ENCODE results near the gene GADD45GIP1. TPM values are rescaled to one million over a fixed set of nuclear protein-coding genes. Genes with fewer than 3 reads are reported as not detected.
"Not testable (repeated sequence)": the region's sequence is repeated elsewhere in the genome, so short reads cannot be mapped to it uniquely, and the experiment has no call there.

Gene GADD45GIP1
- polyA plus RNA-seq, 1 donor from 2014 or later: 84.1 TPM

GRCh38 chr19:12955575-12955974 is 1.4 kb downstream of the GADD45GIP1 start:
- H3K4me1 Mint-ChIP-seq: peaks cover 6 to 23% (median 13%) of the 10 kb centered on the region in 3 donors
- H3K36me3 Mint-ChIP-seq, H3K9me3 Mint-ChIP-seq, H3K27me3 Mint-ChIP-seq: not testable (repeated sequence)
- H3K27ac Mint-ChIP-seq: peak overlapping the region; percentile 91 to 95 (median 94)
- H3K4me3 Mint-ChIP-seq: peak overlapping the region; percentile 67 to 97 (median 85)

- peaks cover 6 to 23% (median 13%) of the 10 kb centered on the region in 3 donors for H3K4me1 Mint-ChIP-seq
- peak overlapping the region; percentile 95 to 97 (median 96) for H3K27ac Mint-ChIP-seq
- H3K9me3 Mint-ChIP-seq: no peaks in the 10 kb centered on the region
- H3K36me3 Mint-ChIP-seq: peaks cover 6% of the 10 kb centered on the region
- H3K27me3 Mint-ChIP-seq: no peaks in the 10 kb centered on the region
- peak overlapping the region; percentile 44 to 97 (median 78) for H3K4me3 Mint-ChIP-seq
Measured at GRCh38 chr19:12954612-12954962, 2.4 kb downstream of the GADD45GIP1 start.

- H3K27me3 Mint-ChIP-seq: no peaks in the 10 kb centered on the region
- H3K9me3 Mint-ChIP-seq: no peaks in the 10 kb centered on the region
- H3K36me3 Mint-ChIP-seq: peaks cover 6% of the 10 kb centered on the region
- H3K27ac Mint-ChIP-seq: peak overlapping the region; percentile 95 to 97 (median 96)
- peaks cover 6 to 23% (median 13%) of the 10 kb centered on the region in 3 donors for H3K4me1 Mint-ChIP-seq
- H3K4me3 Mint-ChIP-seq: peak overlapping the region; percentile 32 to 97 (median 65)
Measured at GRCh38 chr19:12953799-12954611, 3.0 kb downstream of the GADD45GIP1 start.

- Mint-ChIP-seq H3K4me3 (peak overlapping the region in 2 of 4 donors; percentile 32 to 67), H3K27ac (peak overlapping the region in 2 of 3 donors; percentile 53 to 97), H3K4me1 (peaks cover 6 to 23% (median 13%) of the 10 kb centered on the region in 3 donors), H3K9me3 (no peaks in the 10 kb centered on the region), H3K36me3 (peaks cover 6% of the 10 kb centered on the region), H3K27me3 (no peaks in the 10 kb centered on the region)
Measured at GRCh38 chr19:12953138-12953798, 3.8 kb downstream of the GADD45GIP1 start.

DNA sequence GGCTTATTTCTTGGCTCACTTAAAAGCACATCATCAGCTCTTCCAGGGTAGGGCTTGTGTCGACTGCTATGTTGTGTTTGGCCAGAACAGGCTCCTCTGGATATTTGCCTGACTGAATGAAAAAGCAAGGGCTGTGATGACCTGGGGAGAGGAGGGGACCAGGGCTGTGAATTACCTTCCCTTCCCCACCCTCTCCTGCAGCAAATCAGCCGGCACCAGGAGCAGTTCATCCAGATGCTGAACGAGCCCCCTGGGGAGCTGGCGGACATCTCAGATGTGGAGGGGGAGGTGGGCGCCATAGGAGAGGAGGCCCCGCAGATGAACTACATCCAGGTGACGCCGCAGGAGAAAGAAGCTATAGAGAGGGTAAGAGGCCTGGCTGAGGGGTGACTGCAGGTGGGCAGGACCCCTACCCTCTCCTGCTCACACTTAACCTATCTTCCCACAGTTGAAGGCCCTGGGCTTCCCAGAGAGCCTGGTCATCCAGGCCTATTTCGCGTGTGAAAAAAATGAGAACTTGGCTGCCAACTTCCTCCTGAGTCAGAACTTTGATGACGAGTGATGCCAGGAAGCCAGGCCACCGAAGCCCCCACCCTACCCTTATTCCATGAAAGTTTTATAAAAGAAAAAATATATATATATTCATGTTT is 4.4 kb downstream of the GADD45GIP1 start:
- H3K4me1 Mint-ChIP-seq: peaks cover 6 to 24% (median 16%) of the 10 kb centered on the region in 3 donors
- peak overlapping the region in 1 of 4 donors; percentile 67 for H3K4me3 Mint-ChIP-seq
- no peaks in the 10 kb centered on the region for H3K27me3 Mint-ChIP-seq
- peak overlapping the region; percentile 53 to 90 (median 56) for H3K27ac Mint-ChIP-seq
- H3K36me3 Mint-ChIP-seq: peaks cover 6% of the 10 kb centered on the region
- H3K9me3 Mint-ChIP-seq: no peaks in the 10 kb centered on the region

- Mint-ChIP-seq H3K27ac (peak overlapping the region in 2 of 3 donors; percentile 5 to 90), H3K4me1 (peaks cover 6 to 24% (median 16%) of the 10 kb centered on the region in 3 donors), H3K4me3 (peak overlapping the region in 1 of 4 donors; percentile 67)
- not testable (repeated sequence) for H3K36me3 Mint-ChIP-seq, H3K9me3 Mint-ChIP-seq, H3K27me3 Mint-ChIP-seq
Measured at GRCh38 chr19:12952050-12952449, 5.0 kb downstream of the GADD45GIP1 start.

- Mint-ChIP-seq H3K9me3 (no peaks in the 10 kb centered on the region), H3K36me3 (peaks cover 6% of the 10 kb centered on the region), H3K4me1 (peaks cover 18 to 25% (median 20%) of the 10 kb centered on the region in 3 donors), H3K27ac (peak overlapping the region in 2 of 3 donors; percentile 59 to 90), H3K27me3 (no peaks in the 10 kb centered on the region), H3K4me3 (peak overlapping the region in 1 of 4 donors; percentile 67)
Measured at GRCh38 chr19:12949363-12950283, 7.4 kb downstream of the GADD45GIP1 start.

- H3K9me3 Mint-ChIP-seq: no peaks in the 10 kb centered on the region
- peak overlapping the region in 2 of 3 donors; percentile 19 to 90 for H3K27ac Mint-ChIP-seq
- peaks cover 15 to 22% (median 16%) of the 10 kb centered on the region in 3 donors for H3K4me1 Mint-ChIP-seq
- peaks cover 6% of the 10 kb centered on the region for H3K36me3 Mint-ChIP-seq
- peak overlapping the region in 1 of 4 donors; percentile 42 for H3K4me3 Mint-ChIP-seq
- no peaks in the 10 kb centered on the region for H3K27me3 Mint-ChIP-seq
Measured at GRCh38 chr19:12948612-12949362, 8.2 kb downstream of the GADD45GIP1 start.

DNA sequence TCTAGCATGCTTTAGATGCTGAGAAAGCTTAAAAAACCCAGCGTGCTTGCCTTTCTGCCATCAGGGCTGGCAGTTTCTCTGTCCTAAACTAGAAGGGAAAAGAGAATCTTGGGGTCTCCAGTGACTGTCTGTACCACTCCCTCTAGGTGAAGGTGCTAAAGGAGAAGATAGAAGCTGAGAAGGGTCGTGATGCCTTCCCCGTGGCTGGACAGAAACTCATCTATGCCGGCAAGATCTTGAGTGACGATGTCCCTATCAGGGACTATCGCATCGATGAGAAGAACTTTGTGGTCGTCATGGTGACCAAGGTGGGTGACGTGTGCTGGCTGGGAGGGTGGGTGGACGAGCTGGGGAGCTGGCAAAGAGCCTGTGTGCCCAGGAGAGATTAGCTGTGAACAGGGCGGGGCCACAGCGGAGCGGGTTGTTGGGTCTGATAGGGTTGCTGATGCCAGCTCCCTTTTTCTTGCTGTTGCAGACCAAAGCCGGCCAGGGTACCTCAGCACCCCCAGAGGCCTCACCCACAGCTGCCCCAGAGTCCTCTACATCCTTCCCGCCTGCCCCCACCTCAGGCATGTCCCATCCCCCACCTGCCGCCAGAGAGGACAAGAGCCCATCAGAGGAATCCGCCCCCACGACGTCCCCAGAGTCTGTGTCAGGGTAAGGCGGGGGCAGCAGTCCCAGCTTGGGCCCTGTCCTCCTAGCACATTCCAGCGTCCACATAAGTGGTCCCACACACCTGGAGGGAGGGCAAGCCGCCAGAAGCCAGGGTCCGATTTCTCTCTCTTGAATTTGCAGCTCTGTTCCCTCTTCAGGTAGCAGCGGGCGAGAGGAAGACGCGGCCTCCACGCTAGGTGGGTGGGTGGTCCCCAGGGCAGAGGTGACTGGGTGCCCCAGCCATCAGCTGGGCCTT is 9.1 kb downstream of the GADD45GIP1 start:
- peak overlapping the region in 2 of 3 donors; percentile 53 to 97 for H3K27ac Mint-ChIP-seq
- H3K4me3 Mint-ChIP-seq: peak overlapping the region in 2 of 4 donors; percentile 33 to 42
- peaks cover 9% of the 10 kb centered on the region for H3K36me3 Mint-ChIP-seq
- H3K9me3 Mint-ChIP-seq: no peaks in the 10 kb centered on the region
- H3K27me3 Mint-ChIP-seq: no peaks in the 10 kb centered on the region
- H3K4me1 Mint-ChIP-seq: peaks cover 16 to 28% (median 21%) of the 10 kb centered on the region in 3 donors

DNA sequence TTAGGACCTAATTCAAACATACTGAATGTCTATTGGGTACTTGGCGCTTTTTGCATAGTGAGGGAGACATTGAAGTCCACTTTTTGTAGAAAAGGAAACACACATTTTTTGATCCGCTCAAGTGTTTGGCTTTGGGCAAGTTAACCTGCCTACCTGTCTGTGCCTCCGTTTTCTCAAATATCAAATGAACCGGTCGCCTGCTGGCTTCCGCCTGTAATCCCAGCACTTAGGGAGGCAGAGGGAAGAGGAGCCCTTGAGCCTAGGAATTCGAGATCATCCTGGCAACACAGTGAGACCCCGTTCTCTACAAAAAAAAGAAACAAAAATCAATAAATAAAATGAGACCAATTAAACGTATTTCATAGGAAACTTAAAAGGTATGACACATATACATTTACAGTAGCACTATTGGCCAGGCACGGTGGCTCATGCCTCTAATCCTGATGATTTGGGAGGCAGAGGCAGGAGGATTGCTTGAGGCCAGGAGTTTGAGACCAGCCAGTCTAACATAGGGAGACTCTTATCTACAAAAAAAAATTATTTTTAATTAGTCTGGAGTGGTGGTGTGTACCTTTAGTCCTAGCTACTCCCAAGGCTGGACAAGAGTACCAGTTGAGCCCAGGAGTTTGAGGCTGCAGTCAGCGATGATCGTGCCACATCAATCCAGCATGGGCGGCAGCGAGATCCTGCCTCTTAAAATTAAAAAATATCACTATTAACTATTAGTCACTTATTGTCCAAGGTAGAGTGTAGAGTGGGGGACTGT is 10.1 kb downstream of the GADD45GIP1 start:
- H3K4me1 Mint-ChIP-seq: peaks cover 16 to 30% (median 23%) of the 10 kb centered on the region in 3 donors
- H3K27me3 Mint-ChIP-seq: no peaks in the 10 kb centered on the region
- H3K9me3 Mint-ChIP-seq: no peaks in the 10 kb centered on the region
- peaks cover 9% of the 10 kb centered on the region for H3K36me3 Mint-ChIP-seq
- H3K4me3 Mint-ChIP-seq: peak overlapping the region; percentile 88 to 93 (median 90)
- H3K27ac Mint-ChIP-seq: peak overlapping the region; percentile 93 to 97 (median 96)

GRCh38 chr19:12946092-12946721 is 10.8 kb downstream of the GADD45GIP1 start:
- Mint-ChIP-seq H3K4me3 (peak overlapping the region; percentile 88 to 93 (median 90)), H3K9me3 (no peaks in the 10 kb centered on the region), H3K36me3 (peaks cover 9% of the 10 kb centered on the region), H3K27me3 (no peaks in the 10 kb centered on the region), H3K27ac (peak overlapping the region; percentile 93 to 99 (median 97)), H3K4me1 (peaks cover 16 to 30% (median 23%) of the 10 kb centered on the region in 3 donors)

Measured in IgD-negative memory B cell (primary cell).